ENCODE results near the gene COL6A2. TPM values are rescaled to one million over a fixed set of nuclear protein-coding genes. Genes with fewer than 3 reads are reported as not detected.

COL6A2 gene
- total and polyA plus RNA-seq, 2 of the 13 experiments (the other 11 are each of a cell fraction or from before 2014, with no cell fraction given): 0.07 to 0.41 TPM

- TF ChIP-seq FIP1L1 (IDR thresholded peaks at IDR 0.05; ENCODE audit: borderline replicate concordance, insufficient read depth, low read depth, low read length) (no peak), MXI1 (IDR thresholded peaks at IDR 0.05; ENCODE audit: borderline replicate concordance, low read depth, low read length) (peak; percentile 49; the same call in 1 of the 3 replicates), KLF11 (CRISPR knock-in tag; IDR thresholded peaks at IDR 0.05) (no peak), MIXL1 (CRISPR knock-in tag; IDR thresholded peaks at IDR 0.05) (peak; percentile 68; the same call in 1 of the 2 replicates), PPARG (CRISPR knock-in tag; conservative IDR thresholded peaks at IDR 0.05) (peak; percentile 87; the same call in 1 of the 2 replicates), BATF2 (CRISPR knock-in tag; IDR thresholded peaks at IDR 0.05) (peak; percentile 84; the same call in 1 of the 2 replicates), GMEB1 (CRISPR knock-in tag; IDR thresholded peaks at IDR 0.05; ENCODE audit: borderline replicate concordance) (peak; percentile 39; the same call in 1 of the 2 replicates), STAT6 (CRISPR knock-in tag; IDR thresholded peaks at IDR 0.05; ENCODE audit: borderline replicate concordance) (no peak; the same call in 1 of the 2 replicates), SRF (IDR thresholded peaks at IDR 0.05; ENCODE audit: low read depth, low read length) (no peak), ZBTB49 (CRISPR knock-in tag; IDR thresholded peaks at IDR 0.05; ENCODE audit: borderline replicate concordance) (no peak), TAF1 (CRISPR knock-in tag; IDR thresholded peaks at IDR 0.05) (peak; percentile 93), TBX3 (IDR thresholded peaks at IDR 0.05; ENCODE audit: borderline replicate concordance) (peak; percentile 48; the same call in 1 of the 2 replicates), PLSCR1 (CRISPR knock-in tag; IDR thresholded peaks at IDR 0.05; ENCODE audit: borderline replicate concordance) (no peak), GLMP (CRISPR knock-in tag; IDR thresholded peaks at IDR 0.05; ENCODE audit: borderline replicate concordance) (no peak), ZNF382 (CRISPR knock-in tag; IDR thresholded peaks at IDR 0.05; ENCODE audit: borderline replicate concordance) (no peak), ZNF543 (CRISPR knock-in tag; IDR thresholded peaks at IDR 0.05) (peak; percentile 79), ZNF326 (CRISPR knock-in tag; IDR thresholded peaks at IDR 0.05; ENCODE audit: borderline replicate concordance) (no peak), ZMYM3 (CRISPR knock-in tag; IDR thresholded peaks at IDR 0.05) (0 out of 2 replicates have a peak, but pooled peaks have one; percentile 11)
Observed at GRCh38 chr21:46155514-46156377, 57.8 kb downstream of the COL6A2 start, which contains the start of gene FTCD (continued).
